ENCODE measurements around the gene MBOAT2.

The MBOAT2 gene

DNA sequence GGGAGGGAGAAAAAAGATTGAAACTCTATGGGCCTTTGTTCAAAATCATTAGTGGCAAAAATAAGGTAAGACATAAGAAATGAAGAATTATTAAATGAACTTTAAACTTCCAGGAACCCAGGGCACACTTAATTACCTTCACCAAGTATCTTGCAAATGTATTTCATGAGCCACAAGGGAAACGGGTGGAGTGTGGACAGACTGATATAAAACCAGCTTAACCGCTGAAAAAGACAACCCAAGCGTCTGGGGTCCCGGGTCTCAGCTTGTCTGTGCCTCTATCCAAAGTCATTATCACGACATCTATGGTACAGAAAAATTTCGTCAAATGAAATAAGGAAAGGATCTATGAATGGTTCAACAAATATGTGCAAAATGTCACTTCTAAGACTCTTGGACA, 13.9 kb upstream of the MBOAT2 start:
- no peak for DNase-seq

- DNase-seq, result no peak
Measured at GRCh38 chr2:9015998-9016397, 12.5 kb upstream of the MBOAT2 start.

GRCh38 chr2:9013403-9013802, 9.9 kb upstream of the MBOAT2 start:
- DNase-seq, result no peak

DNA sequence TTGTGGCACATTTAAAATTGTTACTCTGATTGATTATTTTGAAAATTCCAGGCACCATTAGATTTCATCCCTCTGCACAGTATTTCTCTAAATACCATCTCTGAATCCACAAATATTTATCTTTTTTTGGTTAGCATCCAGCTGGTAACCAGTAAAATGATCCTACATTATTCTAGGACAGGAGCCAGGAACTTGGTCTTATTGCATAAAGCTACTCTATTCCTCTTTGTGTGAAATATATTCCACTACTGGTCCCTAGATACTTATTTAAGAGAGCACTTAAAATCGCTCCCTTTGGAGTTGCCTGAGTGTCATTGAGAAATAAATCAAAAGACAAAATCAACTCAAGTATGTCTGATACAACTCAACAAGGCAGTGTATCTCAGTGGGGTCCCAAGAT, 7.4 kb upstream of the MBOAT2 start:
- DNase-seq, result no peak

- DNase-seq, result no peak
Measured at GRCh38 chr2:9008951-9009664, 5.6 kb upstream of the MBOAT2 start.

- no peak for DNase-seq
Measured at GRCh38 chr2:9006368-9006767, 2.9 kb upstream of the MBOAT2 start.

GRCh38 chr2:9004338-9005204, 1.1 kb upstream of the MBOAT2 start:
- no peak for DNase-seq

DNA sequence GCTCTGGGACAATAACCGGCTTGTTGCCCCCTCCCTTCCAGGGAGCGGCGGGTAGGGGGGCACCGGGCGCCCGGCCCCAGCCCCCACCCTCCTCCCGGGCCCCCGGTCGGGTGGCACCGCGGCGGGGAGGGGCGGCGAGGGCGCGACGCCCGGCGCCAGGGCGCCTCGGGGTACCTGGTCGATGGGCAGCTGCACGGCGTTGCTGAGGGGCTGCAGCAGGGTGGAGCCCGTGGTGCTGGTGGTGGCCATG, 193 bp downstream of the MBOAT2 start:
- DNase-seq, result no peak

GRCh38 chr2:9002637-9003365, 683 bp downstream of the MBOAT2 start:
- DNase-seq, result no peak

DNA sequence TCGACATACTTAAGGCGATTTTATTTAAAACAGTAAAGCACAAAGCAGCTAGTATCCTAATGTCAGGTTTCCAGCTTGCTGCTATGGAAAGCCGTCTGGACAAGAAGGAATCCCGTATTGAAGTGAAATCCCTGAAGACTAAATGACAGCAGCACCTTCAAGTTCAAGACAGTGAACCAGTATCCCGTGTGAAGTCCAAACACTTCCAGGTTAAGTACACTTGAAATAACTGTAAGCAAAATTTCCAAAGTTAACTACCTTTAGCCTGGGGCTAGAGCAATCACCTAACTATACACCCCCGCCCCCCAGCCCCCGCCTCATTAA, 1.2 kb downstream of the MBOAT2 start:
- DNase-seq, result no peak

DNA sequence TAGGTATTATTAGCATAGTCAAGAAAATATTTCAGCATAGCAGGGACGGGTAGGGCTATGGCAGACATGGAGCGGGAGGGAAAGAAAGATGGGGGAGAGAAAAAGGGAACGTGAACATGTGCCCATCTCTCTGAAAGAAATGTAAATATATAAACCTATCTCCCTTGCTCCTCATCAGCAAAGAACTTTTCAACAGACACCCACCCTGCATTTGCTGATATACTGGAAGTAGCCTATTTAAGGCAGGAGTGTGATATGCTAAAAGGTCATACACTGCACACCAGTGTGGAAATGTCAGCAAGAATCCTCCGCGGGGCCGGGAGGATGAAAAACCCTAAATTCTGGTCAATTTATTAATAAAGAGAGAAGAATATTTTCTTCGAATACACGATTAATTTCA, 1.7 kb downstream of the MBOAT2 start:
- no peak for DNase-seq

DNA sequence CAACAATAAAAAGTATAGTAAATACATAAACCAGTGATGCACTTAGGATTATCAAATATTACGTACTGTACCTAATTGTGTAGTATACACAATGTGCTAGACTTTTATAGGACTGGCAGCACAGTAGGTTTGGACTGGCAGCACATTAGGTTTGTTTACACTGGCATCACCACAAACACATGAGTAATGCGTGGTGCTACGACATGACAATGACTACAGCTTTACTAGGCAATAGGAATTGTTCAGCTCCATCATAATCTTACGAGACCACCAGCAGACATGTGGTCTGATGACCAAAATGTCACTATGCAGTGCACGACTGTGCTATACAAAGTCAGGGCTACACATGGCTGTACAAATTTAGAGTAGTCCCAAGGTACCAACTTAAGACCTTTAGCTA, 2.3 kb downstream of the MBOAT2 start:
- DNase-seq, result no peak

GRCh38 chr2:9000442-9000841, 3.0 kb downstream of the MBOAT2 start:
- no peak for DNase-seq

GRCh38 chr2:8999797-9000196, 3.7 kb downstream of the MBOAT2 start:
- no peak for DNase-seq

GRCh38 chr2:8999102-8999446, 4.4 kb downstream of the MBOAT2 start:
- DNase-seq, result no peak

DNA sequence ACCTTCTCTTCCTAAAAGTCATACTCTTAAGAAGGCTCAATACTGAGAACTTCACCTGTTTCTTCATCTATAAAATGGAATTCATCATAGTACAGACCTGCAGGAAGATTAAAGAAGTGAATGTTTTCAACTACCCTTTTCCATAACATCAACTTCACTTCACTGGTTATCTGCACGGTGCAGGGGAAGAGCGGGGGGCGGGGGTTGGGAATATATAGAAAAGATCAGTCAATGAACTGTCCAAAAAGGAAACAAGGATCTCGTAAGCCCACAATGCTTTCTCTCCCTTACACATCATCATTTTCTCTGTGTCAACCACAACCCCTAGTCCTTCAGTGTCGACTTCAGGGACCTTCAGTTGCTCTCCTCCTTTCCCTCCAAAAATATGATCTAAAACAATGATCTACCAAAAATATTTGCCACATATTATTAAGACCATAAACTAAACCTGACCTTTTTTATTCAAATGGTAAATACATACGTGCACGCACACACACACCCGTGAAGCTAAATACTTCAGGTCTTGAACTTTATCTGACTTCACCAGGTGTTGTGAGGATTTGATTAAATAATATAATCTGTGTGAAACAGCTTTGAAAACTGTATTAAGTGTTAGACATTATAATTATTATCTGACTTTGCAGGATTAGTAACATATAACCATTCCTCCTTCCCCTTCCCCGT, 4.9 kb downstream of the MBOAT2 start:
- no peak for DNase-seq

GRCh38 chr2:8997631-8998030, 5.9 kb downstream of the MBOAT2 start:
- no peak for DNase-seq

GRCh38 chr2:8997108-8997507, 6.4 kb downstream of the MBOAT2 start:
- DNase-seq, result no peak

- no peak for DNase-seq
Measured at GRCh38 chr2:8996006-8996405, 7.5 kb downstream of the MBOAT2 start.

- no peak for DNase-seq
Measured at GRCh38 chr2:8994386-8994785, 9.1 kb downstream of the MBOAT2 start.

DNA sequence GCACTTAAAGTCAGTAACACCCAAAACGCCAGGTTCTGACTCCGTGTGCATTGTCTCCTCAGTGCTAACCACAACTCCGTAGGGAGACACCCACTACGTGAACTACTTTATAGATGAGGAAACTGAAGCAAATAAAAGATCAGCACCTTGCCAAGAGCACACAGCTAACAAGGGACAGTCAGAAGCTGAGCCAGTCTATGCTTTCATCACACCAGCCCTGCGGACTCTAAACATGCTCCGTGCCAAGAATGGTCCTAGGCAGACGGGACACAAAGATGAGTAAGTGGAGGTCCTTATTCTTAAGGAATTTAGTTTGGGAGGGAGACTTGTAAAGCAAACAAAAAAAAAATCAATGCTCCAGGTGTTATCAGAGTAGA, 9.6 kb downstream of the MBOAT2 start:
- DNase-seq, result no peak

GRCh38 chr2:8993196-8993901, 10.1 kb downstream of the MBOAT2 start:
- DNase-seq, result no peak

GRCh38 chr2:8992643-8993042, 10.8 kb downstream of the MBOAT2 start:
- DNase-seq, result no peak
